Keratinocyte (primary cell): ENCODE results near the gene ACSS1.

ENCODE experiments used
- EZH2 ChIP-seq: IDR thresholded peaks from one replicate; pipeline ENCODE4 v1.6.1; 2012; ENCODE audit warnings: inconsistent platforms, mild to moderate bottlenecking, low read length, moderate library complexity
- TF ChIP-seq, protein P1 (sequence below), 3 experiments: IDR thresholded peaks in 1 of 3; conservative IDR thresholded peaks in 1 of 3; optimal IDR thresholded peaks in 1 of 3; 2 replicates in 2 of 3; 3 replicates in 1 of 3; pipeline versions ENCODE3 to v1.5.1; 2011; ENCODE audit warnings: low read length in 3 of 3, mild to moderate bottlenecking in 3 of 3, moderate library complexity in 2 of 3, control low read depth in 1 of 3, inconsistent platforms in 1 of 3; ENCODE audit not compliant: insufficient read depth in 2 of 3; ENCODE audit errors: extremely low read depth in 1 of 3

DNA sequence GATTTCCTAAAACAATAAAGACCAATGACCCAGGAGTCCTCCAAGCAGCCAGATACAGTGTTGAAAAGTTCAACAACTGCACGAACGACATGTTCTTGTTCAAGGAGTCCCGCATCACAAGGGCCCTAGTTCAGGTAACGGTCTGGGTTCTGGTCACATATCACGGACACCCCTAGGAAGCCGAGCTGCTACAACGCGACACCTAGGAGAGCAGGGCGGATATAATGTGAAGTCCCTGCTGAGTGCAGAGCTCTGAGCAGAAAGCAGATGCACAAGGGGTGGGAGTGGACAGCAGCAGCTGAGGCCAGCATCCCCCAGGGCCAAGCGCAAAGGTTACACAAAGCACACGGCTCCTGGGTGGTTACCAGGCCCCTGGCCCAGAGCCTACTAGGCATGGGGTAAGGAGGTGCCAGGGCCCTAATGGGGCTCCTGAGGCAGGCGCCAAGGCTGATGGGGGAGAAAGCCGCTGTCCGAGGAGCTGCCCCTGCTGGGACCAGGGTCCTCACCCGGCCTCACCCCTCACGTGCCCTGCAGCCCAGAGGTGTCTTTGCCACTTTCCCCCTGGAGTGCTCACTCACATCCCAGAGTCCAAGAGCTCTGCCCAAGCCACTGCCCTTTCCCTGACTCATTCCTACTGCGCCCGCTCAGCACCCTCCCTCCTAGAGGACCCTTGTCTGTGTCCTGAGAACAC lies 100.5 kb downstream of the ACSS1 start:
- TF ChIP-seq, protein P1, sequence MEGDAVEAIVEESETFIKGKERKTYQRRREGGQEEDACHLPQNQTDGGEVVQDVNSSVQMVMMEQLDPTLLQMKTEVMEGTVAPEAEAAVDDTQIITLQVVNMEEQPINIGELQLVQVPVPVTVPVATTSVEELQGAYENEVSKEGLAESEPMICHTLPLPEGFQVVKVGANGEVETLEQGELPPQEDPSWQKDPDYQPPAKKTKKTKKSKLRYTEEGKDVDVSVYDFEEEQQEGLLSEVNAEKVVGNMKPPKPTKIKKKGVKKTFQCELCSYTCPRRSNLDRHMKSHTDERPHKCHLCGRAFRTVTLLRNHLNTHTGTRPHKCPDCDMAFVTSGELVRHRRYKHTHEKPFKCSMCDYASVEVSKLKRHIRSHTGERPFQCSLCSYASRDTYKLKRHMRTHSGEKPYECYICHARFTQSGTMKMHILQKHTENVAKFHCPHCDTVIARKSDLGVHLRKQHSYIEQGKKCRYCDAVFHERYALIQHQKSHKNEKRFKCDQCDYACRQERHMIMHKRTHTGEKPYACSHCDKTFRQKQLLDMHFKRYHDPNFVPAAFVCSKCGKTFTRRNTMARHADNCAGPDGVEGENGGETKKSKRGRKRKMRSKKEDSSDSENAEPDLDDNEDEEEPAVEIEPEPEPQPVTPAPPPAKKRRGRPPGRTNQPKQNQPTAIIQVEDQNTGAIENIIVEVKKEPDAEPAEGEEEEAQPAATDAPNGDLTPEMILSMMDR (optimal IDR thresholded peaks at IDR 0.05 in 1 of 3, IDR thresholded peaks at IDR 0.05 in 1 of 3, conservative IDR thresholded peaks at IDR 0.05 in 1 of 3; ENCODE audit: extremely low read depth in 1 of 3, insufficient read depth in 2 of 3, low read length in 3 of 3), result no peak
- no peak for TF ChIP-seq EZH2
